PC-9 (cell line): ENCODE measurements around the gene GLIPR1.

Experiments used
- EZH2 ChIP-seq: fragments of 200-600 bp; sonication (generic); IDR thresholded peaks from 2 replicates; pipeline ENCODE4 v1.8.0; 2017; ENCODE audit warnings: antibody characterized with exemption, low read depth
- TF ChIP-seq, protein P1 (sequence below): fragments of 200-600 bp; sonication (generic); conservative IDR thresholded peaks from 2 replicates; pipeline ENCODE4 v1.6.1; 2017; ENCODE audit warnings: mixed run types, antibody characterized with exemption, mild to moderate bottlenecking, moderate library complexity

GRCh38 chr12:75452675-75453330, 27.8 kb upstream of the GLIPR1 start:
- TF ChIP-seq, protein P1, sequence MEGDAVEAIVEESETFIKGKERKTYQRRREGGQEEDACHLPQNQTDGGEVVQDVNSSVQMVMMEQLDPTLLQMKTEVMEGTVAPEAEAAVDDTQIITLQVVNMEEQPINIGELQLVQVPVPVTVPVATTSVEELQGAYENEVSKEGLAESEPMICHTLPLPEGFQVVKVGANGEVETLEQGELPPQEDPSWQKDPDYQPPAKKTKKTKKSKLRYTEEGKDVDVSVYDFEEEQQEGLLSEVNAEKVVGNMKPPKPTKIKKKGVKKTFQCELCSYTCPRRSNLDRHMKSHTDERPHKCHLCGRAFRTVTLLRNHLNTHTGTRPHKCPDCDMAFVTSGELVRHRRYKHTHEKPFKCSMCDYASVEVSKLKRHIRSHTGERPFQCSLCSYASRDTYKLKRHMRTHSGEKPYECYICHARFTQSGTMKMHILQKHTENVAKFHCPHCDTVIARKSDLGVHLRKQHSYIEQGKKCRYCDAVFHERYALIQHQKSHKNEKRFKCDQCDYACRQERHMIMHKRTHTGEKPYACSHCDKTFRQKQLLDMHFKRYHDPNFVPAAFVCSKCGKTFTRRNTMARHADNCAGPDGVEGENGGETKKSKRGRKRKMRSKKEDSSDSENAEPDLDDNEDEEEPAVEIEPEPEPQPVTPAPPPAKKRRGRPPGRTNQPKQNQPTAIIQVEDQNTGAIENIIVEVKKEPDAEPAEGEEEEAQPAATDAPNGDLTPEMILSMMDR: no peak
- TF ChIP-seq EZH2: no peak
